HG02610 (cell line): ENCODE data around the gene CD300LD.

ENCODE experiments used
- ATAC-seq: cut with Tn5 transposase; IDR thresholded peaks from one replicate; pipeline ENCODE4 v1.9.1; 2021; ENCODE audit warnings: mild to moderate bottlenecking, moderate library complexity; ENCODE audit not compliant: unreplicated experiment

The CD300LD gene

GRCh38 chr17:74607221-74607620 is 15.1 kb upstream of the CD300LD start:
- no peak for ATAC-seq

- no peak for ATAC-seq
Observed at GRCh38 chr17:74606050-74606449, 14.0 kb upstream of the CD300LD start.

GRCh38 chr17:74605361-74605760 is 13.3 kb upstream of the CD300LD start:
- no peak for ATAC-seq

GRCh38 chr17:74604761-74605160 is 12.7 kb upstream of the CD300LD start:
- no peak for ATAC-seq

GRCh38 chr17:74604200-74604599 is 12.1 kb upstream of the CD300LD start:
- no peak for ATAC-seq

- no peak for ATAC-seq
Observed at GRCh38 chr17:74603746-74604145, 11.7 kb upstream of the CD300LD start.

GRCh38 chr17:74603037-74603635 is 11.1 kb upstream of the CD300LD start:
- no peak for ATAC-seq

GRCh38 chr17:74601944-74602572 is 10.0 kb upstream of the CD300LD start:
- no peak for ATAC-seq

GRCh38 chr17:74599448-74599939 is 7.4 kb upstream of the CD300LD start:
- no peak for ATAC-seq

- ATAC-seq, result no peak
Observed at GRCh38 chr17:74599023-74599399, 6.9 kb upstream of the CD300LD start.

GRCh38 chr17:74598346-74599022 is 6.4 kb upstream of the CD300LD start:
- no peak for ATAC-seq

GRCh38 chr17:74597069-74597790 is 5.1 kb upstream of the CD300LD start:
- ATAC-seq, result no peak

GRCh38 chr17:74595037-74595750 is 3.1 kb upstream of the CD300LD start:
- no peak for ATAC-seq

- ATAC-seq, result no peak
Observed at GRCh38 chr17:74591503-74591902, 580 bp downstream of the CD300LD start.

GRCh38 chr17:74585711-74586110 is 6.4 kb downstream of the CD300LD start:
- ATAC-seq, result no peak

GRCh38 chr17:74584292-74585060 is 7.6 kb downstream of the CD300LD start:
- ATAC-seq, result no peak

GRCh38 chr17:74582633-74583032 is 9.4 kb downstream of the CD300LD start:
- no peak for ATAC-seq

GRCh38 chr17:74579900-74580299 is 12.2 kb downstream of the CD300LD start:
- no peak for ATAC-seq

GRCh38 chr17:74578979-74579378 is 13.1 kb downstream of the CD300LD start:
- no peak for ATAC-seq

GRCh38 chr17:74574489-74575142 is 17.5 kb downstream of the CD300LD start:
- ATAC-seq, result no peak
